ENCODE measurements around the gene PMM1.

Gene PMM1

GRCh38 chr22:41534219-41534618 lies 55.4 kb downstream of the PMM1 start:
- no peak for DNase-seq

- DNase-seq: no peak
Measured at GRCh38 chr22:41532908-41533825, 56.5 kb downstream of the PMM1 start.

GRCh38 chr22:41531715-41532477 lies 57.7 kb downstream of the PMM1 start:
- no peak for DNase-seq

GRCh38 chr22:41530890-41531714 lies 58.5 kb downstream of the PMM1 start:
- DNase-seq: no peak

- no peak for DNase-seq
Measured at GRCh38 chr22:41528938-41529561, 60.6 kb downstream of the PMM1 start.

- DNase-seq: no peak
Measured at GRCh38 chr22:41528132-41528766, 61.4 kb downstream of the PMM1 start.

All from cortex of kidney (tissue), 1 donor.